Measurements from ENCODE around the gene FAM20C.

FAM20C gene

DNA sequence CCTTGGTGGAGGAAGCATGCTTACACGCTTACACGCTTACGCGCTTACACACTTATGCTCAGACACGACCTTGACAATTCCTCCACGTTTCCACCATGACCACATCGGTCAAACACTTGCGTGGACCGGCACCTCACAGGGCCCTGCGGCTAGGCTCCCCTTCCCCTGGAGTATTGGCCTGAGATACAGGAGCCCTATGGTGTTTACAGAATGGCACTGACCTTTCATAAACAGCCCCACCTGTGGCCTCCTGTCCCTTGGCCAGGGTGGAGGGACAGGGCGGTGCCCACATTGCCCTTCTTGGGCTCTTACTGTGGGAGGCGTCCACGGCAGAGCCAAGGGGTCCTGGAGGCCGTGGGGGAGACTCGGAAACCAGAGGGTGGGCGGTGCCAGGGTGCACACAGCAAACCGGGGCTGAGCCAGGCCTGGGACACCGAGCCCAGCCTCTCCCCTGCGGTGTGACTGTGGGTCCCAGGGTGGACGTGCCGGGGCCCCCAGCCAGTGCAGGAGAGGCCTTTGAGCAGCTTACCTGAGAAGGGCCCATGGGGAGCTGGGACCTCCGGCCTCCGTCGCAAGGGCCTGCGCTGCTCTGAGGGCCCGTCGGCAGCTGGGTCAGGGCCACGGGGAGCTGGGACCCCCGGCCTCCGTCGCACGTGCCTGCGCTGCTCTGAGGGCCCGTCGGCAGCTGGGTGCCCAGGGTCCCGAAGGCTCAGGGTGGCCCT is 53.4 kb downstream of the FAM20C start:
- H3K36me3 Mint-ChIP-seq, result no peaks in the 10 kb centered on the region
- no peaks in the 10 kb centered on the region for H3K27me3 Mint-ChIP-seq
- H3K4me1 Mint-ChIP-seq, result no peaks in the 10 kb centered on the region
- no peak overlapping the region for H3K27ac Mint-ChIP-seq
- no peaks in the 10 kb centered on the region for H3K9me3 Mint-ChIP-seq
- H3K4me3 Mint-ChIP-seq, result no peak overlapping the region

- no peaks in the 10 kb centered on the region for H3K27me3 Mint-ChIP-seq
- H3K36me3 Mint-ChIP-seq, result no peaks in the 10 kb centered on the region
- no peaks in the 10 kb centered on the region for H3K9me3 Mint-ChIP-seq
- H3K4me3 Mint-ChIP-seq, result no peak overlapping the region
- H3K4me1 Mint-ChIP-seq, result no peaks in the 10 kb centered on the region
- no peak overlapping the region for H3K27ac Mint-ChIP-seq
Measured at GRCh38 chr7:246451-246850, 54.1 kb downstream of the FAM20C start.

GRCh38 chr7:247181-247580 is 54.8 kb downstream of the FAM20C start:
- H3K9me3 Mint-ChIP-seq, result no peaks in the 10 kb centered on the region
- H3K27ac Mint-ChIP-seq, result no peak overlapping the region
- no peaks in the 10 kb centered on the region for H3K36me3 Mint-ChIP-seq
- no peaks in the 10 kb centered on the region for H3K4me1 Mint-ChIP-seq
- H3K4me3 Mint-ChIP-seq, result no peak overlapping the region
- H3K27me3 Mint-ChIP-seq, result no peaks in the 10 kb centered on the region

- H3K4me1 Mint-ChIP-seq, result no peaks in the 10 kb centered on the region
- H3K9me3 Mint-ChIP-seq, result no peaks in the 10 kb centered on the region
- no peak overlapping the region for H3K4me3 Mint-ChIP-seq
- H3K36me3 Mint-ChIP-seq, result no peaks in the 10 kb centered on the region
- no peaks in the 10 kb centered on the region for H3K27me3 Mint-ChIP-seq
- H3K27ac Mint-ChIP-seq, result no peak overlapping the region
Measured at GRCh38 chr7:247636-248035, 55.3 kb downstream of the FAM20C start.

DNA sequence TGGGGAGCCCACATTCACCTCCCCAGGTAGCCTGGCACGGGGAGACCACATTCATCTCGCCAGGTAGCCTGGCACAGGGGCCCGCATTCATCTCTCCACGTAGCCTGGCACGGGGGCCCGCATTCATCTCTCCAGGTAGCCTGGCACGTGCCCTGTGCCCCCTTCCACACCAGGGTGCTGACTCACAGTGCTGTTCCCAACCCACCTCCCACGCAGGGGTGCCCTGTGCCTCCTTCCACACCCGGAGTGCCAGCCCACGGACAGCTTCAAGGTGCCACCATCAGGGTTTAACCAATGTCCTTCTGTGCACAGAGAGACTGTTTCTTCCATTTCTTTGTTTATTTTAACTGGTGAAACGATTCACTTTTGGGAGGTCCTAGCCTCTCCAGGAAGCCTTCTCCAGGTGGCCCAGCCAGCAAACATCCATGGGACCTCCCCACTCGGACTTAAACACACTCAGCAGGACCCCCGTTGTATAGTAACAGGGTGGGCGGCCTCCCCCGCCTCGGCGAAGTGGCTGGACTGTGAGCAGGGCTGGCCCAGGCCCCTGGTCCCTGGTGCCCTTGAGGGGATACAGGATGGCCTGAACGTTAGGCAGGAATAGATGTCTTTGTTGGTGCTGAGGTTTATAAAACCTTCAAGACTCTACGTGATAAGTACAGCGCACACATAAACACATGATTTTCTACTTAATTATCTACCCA is 56.5 kb downstream of the FAM20C start:
- H3K27ac Mint-ChIP-seq, result no peak overlapping the region
- H3K4me1 Mint-ChIP-seq, result no peaks in the 10 kb centered on the region
- no peak overlapping the region for H3K4me3 Mint-ChIP-seq
- no peaks in the 10 kb centered on the region for H3K36me3 Mint-ChIP-seq
- no peaks in the 10 kb centered on the region for H3K9me3 Mint-ChIP-seq
- H3K27me3 Mint-ChIP-seq, result no peaks in the 10 kb centered on the region

DNA sequence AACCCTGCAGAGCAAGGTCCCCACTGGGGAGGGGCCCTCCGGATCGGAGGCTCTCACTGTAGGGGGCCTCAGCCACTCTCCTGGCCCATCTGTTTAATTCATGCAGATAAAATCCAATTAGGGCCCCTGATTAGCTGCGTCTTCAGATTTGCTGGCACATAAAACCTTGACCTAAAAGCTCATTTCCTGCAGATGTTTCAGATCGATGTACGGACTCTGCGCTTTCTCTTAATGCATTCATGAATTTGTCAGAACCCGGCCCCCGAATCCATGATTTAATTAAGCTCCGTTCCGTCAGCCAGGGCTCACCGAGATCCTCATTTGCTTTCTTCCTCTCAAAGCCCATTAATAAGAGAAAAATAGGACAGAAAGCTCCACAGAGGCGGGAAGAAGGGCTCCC is 57.6 kb downstream of the FAM20C start:
- Mint-ChIP-seq H3K4me3 (no peak overlapping the region), H3K27ac (no peak overlapping the region), H3K27me3 (no peaks in the 10 kb centered on the region), H3K9me3 (no peaks in the 10 kb centered on the region), H3K36me3 (no peaks in the 10 kb centered on the region), H3K4me1 (no peaks in the 10 kb centered on the region)

DNA sequence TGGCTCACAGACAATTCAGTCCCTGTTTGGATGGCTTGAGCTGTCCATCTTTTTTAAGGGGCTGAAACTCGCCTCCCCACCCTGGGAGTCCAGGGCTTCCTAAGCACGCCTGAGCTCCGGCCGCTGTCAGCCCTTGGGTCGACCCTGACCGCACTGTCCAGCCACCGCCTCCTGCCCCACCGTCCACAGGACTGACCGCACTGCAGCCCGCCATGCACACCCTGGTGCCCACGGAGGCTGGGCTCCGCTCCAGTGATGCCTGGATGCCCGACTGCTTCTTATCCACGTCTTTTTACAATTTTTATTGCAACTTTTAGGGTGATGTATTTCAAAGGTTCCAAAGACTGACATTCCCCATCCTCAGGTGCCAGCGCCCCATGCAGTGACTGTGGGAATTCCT is 58.2 kb downstream of the FAM20C start:
- no peaks in the 10 kb centered on the region for H3K27me3 Mint-ChIP-seq
- no peak overlapping the region for H3K4me3 Mint-ChIP-seq
- H3K4me1 Mint-ChIP-seq, result no peaks in the 10 kb centered on the region
- H3K36me3 Mint-ChIP-seq, result no peaks in the 10 kb centered on the region
- no peaks in the 10 kb centered on the region for H3K9me3 Mint-ChIP-seq
- no peak overlapping the region for H3K27ac Mint-ChIP-seq

DNA sequence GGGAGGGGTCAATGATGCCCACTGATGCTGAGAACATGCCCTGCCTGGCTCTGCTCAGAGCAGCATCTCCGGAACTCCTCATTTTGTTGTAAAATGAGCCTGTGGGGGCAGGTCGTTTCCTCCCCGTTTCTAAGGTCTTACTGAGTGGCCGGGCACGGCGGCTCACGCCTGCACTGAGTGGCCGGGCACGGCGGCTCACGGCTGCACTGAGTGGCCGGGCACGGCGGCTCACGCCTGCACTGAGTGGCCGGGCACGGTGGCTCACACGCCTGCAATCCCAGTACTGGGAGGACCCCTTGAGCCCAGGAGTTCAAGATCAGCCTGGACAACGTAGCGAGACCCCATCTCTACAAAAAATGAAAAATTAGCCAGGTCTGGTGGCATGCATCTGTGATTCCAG is 58.6 kb downstream of the FAM20C start:
- H3K4me1 Mint-ChIP-seq, result no peaks in the 10 kb centered on the region
- no peaks in the 10 kb centered on the region for H3K9me3 Mint-ChIP-seq
- H3K36me3 Mint-ChIP-seq, result no peaks in the 10 kb centered on the region
- no peak overlapping the region for H3K27ac Mint-ChIP-seq
- no peaks in the 10 kb centered on the region for H3K27me3 Mint-ChIP-seq
- H3K4me3 Mint-ChIP-seq, result no peak overlapping the region

DNA sequence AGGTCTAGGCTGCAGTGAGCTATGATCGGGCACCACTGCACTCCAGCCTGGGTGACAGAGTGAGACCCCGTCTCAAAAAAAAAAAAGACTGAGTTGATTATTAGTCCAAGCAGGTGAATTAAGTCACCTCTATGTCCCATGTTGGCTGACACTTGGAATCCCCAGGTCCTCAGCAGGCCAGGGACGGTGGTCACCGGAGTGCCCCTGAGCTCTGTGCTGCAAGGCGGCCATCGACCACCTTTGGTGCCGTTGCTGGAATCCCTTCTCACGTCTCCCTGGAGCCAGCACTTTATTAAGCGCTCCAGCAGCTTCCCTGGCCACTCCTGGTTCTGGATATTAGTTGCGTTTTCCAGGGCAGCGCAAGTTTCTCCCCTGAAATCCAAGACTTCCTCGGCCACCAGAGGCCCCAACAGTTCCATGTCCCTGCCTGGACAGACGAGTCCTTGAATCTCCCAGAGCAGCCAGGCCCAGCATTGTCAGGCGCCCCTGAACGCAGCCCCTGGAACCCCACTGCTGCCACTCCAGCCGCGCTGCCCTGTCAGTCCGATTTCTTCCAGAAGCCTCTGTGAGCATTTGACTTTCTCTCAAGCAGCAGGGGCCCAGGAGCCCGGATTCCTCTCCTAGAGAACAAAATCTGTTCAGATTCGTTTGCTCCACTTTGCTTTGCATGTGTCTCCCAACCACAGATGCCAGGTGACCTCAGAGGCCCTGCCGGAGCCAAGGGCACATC is 59.2 kb downstream of the FAM20C start:
- Mint-ChIP-seq H3K27ac (no peak overlapping the region), H3K36me3 (no peaks in the 10 kb centered on the region), H3K4me3 (no peak overlapping the region), H3K4me1 (no peaks in the 10 kb centered on the region), H3K9me3 (no peaks in the 10 kb centered on the region), H3K27me3 (no peaks in the 10 kb centered on the region)

- no peak overlapping the region for H3K27ac Mint-ChIP-seq
Measured at GRCh38 chr7:252216-252965, 60.0 kb downstream of the FAM20C start.

DNA sequence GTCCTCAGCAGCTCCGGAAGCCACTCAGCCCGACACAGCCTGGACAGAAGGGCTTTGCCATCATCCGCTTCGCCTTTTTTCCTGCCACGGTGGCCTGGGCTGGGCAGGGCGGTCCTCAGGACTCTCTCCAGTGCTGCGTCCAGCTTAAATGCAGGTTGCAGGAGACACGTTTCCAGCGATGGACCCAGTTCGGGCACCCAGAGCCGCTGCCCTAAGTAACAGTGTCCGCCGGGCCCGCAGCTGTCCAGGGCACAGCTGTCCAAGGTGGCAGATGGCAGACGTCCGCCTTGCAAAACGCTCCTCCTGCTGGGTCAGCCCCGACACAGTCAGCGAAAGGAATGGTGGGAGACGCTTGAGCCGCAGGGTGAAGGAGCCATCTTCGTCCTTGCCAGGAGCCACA is 60.6 kb downstream of the FAM20C start:
- Mint-ChIP-seq H3K9me3 (no peaks in the 10 kb centered on the region), H3K36me3 (no peaks in the 10 kb centered on the region), H3K4me3 (no peak overlapping the region), H3K4me1 (no peaks in the 10 kb centered on the region), H3K27me3 (no peaks in the 10 kb centered on the region), H3K27ac (no peak overlapping the region)

More at GRCh38 chr7:252216-252965, 60.0 kb downstream of the FAM20C start:
- Mint-ChIP-seq H3K4me1 (no peaks in the 10 kb centered on the region), H3K9me3 (no peaks in the 10 kb centered on the region), H3K4me3 (no peak overlapping the region), H3K36me3 (no peaks in the 10 kb centered on the region), H3K27me3 (no peaks in the 10 kb centered on the region)

GRCh38 chr7:253581-254336 is 61.4 kb downstream of the FAM20C start:
- Mint-ChIP-seq H3K27me3 (no peaks in the 10 kb centered on the region), H3K27ac (no peak overlapping the region), H3K9me3 (no peaks in the 10 kb centered on the region), H3K4me1 (no peaks in the 10 kb centered on the region), H3K36me3 (no peaks in the 10 kb centered on the region), H3K4me3 (no peak overlapping the region)

GRCh38 chr7:254337-255037 is 62.1 kb downstream of the FAM20C start:
- no peaks in the 10 kb centered on the region for H3K4me1 Mint-ChIP-seq
- H3K27me3 Mint-ChIP-seq, result no peaks in the 10 kb centered on the region
- H3K9me3 Mint-ChIP-seq, result no peaks in the 10 kb centered on the region
- H3K4me3 Mint-ChIP-seq, result no peak overlapping the region
- no peak overlapping the region for H3K27ac Mint-ChIP-seq
- H3K36me3 Mint-ChIP-seq, result no peaks in the 10 kb centered on the region

- H3K9me3 Mint-ChIP-seq, result no peaks in the 10 kb centered on the region
- no peaks in the 10 kb centered on the region for H3K36me3 Mint-ChIP-seq
- H3K4me1 Mint-ChIP-seq, result no peaks in the 10 kb centered on the region
- no peak overlapping the region for H3K27ac Mint-ChIP-seq
- H3K27me3 Mint-ChIP-seq, result no peaks in the 10 kb centered on the region
- H3K4me3 Mint-ChIP-seq, result no peak overlapping the region
Measured at GRCh38 chr7:255038-255435, 62.7 kb downstream of the FAM20C start.

Measured in activated naive CD4-positive, alpha-beta T cell treated with anti-CD3 and anti-CD28 coated beads, Interleukin-2, amount 50 U/mL, for 24 hours (primary cell).